Measurements from ENCODE around the gene CERS3.
"Not testable (repeated sequence)": the region's sequence is repeated elsewhere in the genome, so short reads cannot be mapped to it uniquely, and the experiment has no call there.

The CERS3 gene

GRCh38 chr15:100472736-100473135 lies 56.0 kb downstream of the CERS3 start:
- H3K27ac ChIP-seq = no peak overlapping the region
- no peak for DNase-seq (ENCODE audit: low read depth, low spot score)

DNA sequence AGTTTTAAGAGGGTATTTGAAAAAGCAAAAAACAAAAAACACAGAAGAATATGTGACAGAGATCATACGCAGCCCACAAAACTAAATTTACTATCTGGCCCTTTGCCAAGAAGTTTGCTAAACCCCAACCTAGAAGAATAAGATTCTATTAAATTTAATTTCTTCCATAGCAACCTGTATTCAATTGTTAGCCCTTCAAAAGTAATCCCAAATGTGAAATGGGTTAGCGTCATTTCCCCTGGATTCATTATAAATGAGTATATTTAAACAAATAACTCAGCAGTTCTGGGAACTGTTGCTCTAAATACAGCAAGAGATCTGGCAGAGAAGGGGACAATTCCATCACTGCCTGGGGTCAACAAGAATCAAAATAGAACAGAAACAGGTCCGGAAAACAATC lies 56.8 kb downstream of the CERS3 start:
- no peak for DNase-seq (ENCODE audit: low read depth, low spot score)
- H3K27ac ChIP-seq = no peak overlapping the region

DNA sequence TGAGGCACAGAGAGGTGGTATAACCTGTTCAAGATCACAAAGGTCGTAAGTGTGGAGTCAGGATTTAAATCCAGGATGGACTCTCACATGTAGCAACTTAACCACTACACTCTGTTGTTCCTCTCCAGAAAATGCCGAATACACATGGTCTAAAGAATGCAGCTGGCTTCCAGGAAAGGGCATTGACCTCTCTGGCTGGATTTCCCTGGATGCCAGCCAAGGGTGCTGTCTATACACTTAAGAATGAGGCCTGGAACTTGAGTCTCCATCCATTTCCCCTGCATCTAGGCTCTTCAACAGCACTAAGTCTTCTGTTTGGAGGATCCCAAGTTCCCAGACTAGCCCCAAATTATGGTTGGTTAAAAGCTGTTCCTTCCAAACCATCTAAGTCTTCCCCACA lies 60.5 kb downstream of the CERS3 start:
- no peak overlapping the region for H3K27ac ChIP-seq
- no peak for DNase-seq (ENCODE audit: low read depth, low spot score)

DNA sequence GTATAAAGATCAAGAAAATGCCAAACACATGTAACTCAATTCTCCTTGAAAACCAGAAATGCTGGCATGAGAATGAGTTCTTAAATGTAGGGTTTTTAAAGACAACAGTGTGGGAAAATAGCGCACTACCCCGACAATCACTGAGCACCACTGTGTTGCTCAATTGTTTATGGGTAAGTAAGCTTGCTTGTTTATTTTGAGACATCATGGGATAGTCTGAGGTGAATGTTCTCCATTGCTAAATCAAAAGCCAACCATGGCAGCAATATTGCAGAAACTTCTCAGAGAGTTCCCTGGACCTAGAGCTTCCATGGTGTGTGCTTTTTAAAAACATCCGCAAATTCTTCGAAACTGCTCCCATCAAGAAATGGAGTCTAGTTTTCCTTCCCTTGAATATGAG lies 62.7 kb downstream of the CERS3 start:
- no peak overlapping the region for H3K27ac ChIP-seq
- no peak for DNase-seq (ENCODE audit: low read depth, low spot score)

DNA sequence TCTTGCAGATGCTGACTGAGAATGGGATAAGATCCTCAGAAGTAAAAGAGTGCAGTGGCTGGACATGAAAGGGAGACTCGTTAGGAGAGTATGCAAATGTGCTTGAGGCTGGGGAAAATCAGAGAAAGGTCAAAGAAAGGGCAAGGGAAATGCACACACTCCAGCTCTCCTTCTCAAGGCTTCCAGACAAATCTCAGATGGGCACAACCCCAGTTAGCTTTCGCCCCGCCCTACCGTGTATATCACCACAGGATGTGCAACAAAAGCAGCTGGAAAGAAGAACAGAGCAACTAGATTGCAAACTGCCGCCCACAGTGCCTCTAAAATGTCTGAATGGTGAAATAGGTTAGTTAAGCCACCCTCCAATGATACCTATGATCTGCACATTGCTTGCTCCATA lies 63.9 kb downstream of the CERS3 start:
- no peak for DNase-seq (ENCODE audit: low read depth, low spot score)
- peak overlapping the region; percentile 54 for H3K27ac ChIP-seq

DNA sequence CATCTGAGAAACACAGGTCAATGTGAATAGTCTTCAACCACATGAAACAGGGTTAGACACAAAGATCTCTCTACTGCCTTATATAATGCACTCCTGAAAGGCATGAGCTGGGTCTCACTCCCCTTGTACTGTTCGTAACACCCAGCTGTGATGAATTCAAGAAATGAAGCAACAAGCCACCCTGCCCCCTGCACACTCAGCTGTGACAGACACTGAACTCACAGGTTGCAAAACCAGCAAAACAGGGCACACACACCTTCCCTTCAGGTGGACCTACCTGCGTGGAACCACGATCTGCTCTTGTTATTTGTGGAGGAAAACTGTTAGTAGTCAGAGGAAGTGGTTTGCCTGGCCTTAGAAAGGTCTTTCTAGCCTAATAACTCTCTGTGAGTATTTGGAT lies 64.5 kb downstream of the CERS3 start:
- DNase-seq (ENCODE audit: low read depth, low spot score) = no peak
- H3K27ac ChIP-seq = peak overlapping the region; percentile 54

DNA sequence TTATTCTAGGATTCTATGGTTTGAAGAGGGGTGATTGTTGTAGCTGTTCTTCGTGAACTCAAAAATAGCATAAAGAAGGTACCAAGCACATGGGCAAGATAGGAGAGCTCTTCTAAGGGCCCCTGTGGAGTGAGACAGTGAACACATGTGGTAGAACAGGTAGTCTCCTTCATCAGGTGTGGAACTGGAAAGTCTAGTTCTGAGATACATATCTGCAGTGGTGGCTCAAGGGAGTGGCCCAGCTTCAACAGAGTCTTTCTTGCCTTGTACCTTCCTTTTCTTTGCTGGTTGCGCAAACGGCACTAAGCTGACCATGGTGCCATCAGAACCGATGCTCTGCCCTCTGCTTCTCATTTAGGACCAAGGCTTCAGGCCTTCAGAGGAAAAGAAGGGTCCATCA lies 65.2 kb downstream of the CERS3 start:
- H3K27ac ChIP-seq = peak overlapping the region; percentile 54
- DNase-seq (ENCODE audit: low read depth, low spot score) = peak; percentile 36

DNA sequence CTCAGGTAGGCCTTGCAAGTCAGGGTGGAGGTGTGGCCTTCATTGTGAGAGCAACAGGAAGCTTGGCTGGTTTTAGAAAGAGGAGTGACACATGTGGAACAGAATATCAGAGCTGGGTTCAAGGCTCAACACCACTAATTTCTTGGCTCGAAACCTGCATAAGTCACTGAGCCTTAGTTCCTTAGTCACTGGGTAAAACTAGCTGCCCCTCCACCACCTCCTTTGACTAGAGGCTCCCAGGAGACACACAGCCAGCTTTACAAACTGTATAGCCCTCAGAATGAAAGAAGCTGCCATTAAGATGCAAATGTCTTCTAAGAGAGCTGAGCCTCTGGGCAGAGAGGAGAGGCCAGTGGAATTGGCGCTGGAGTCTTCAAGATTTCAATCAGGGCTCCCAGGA lies 67.7 kb downstream of the CERS3 start:
- no peak overlapping the region for H3K27ac ChIP-seq

GRCh38 chr15:100457201-100457600 lies 71.5 kb downstream of the CERS3 start:
- H3K27ac ChIP-seq = no peak overlapping the region
- DNase-seq (ENCODE audit: low read depth, low spot score) = no peak

More for the DNA sequence above, 67.7 kb downstream of the CERS3 start:
- DNase-seq (ENCODE audit: low read depth, low spot score) = no peak

DNA sequence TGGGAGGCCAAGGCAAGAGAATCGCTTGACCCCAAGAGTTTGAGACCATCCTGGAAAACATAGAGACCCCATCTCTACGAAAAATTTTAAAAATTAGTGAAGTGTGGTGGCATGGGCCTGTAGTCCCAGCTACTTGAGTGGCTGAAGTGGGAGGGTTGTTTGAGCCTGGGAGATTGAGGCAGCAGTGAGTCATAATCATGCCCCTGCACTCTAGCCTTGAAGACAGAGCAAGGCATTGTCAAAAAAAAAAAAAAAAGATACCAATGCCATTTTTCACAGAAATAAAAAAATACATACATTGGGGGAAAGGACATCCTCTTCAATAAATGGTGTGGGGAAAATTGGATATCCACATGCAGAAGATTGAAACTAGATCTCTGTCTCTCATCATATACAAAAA lies 74.6 kb downstream of the CERS3 start:
- no peak for DNase-seq (ENCODE audit: low read depth, low spot score)
- no peak overlapping the region for H3K27ac ChIP-seq

- DNase-seq (ENCODE audit: low read depth, low spot score) = no peak
- no peak overlapping the region for H3K27ac ChIP-seq
These were observed 80.3 kb downstream of the CERS3 start for GRCh38 chr15:100448481-100448880.

- not testable (repeated sequence) for DNase-seq (ENCODE audit: low read depth, low spot score); H3K27ac ChIP-seq
These were observed 87.7 kb downstream of the CERS3 start for GRCh38 chr15:100441063-100441462.

GRCh38 chr15:100439514-100439913 lies 89.2 kb downstream of the CERS3 start:
- DNase-seq (ENCODE audit: low read depth, low spot score) = no peak
- H3K27ac ChIP-seq = no peak overlapping the region

DNA sequence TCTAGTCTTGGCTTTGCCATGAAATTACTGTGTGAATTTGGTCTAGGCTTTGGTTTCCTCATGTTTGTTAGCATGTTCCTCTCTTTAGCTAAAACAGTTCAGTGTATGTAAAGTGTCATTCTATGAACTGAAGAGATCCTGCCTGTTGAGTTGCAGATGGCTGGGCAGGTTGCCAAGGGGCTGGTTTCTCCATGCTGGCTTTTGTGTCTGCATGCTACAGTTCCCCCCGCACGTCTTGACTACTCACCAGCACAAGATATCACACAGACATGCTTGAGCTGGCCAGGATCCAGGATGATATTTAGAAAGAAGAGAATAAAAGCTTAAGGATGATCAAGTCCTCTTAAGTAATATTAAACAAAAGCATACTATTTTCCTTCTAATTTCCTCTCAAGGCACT lies 90.2 kb downstream of the CERS3 start:
- peak; percentile 67 for DNase-seq (ENCODE audit: low read depth, low spot score)
- H3K27ac ChIP-seq = no peak overlapping the region

- DNase-seq (ENCODE audit: low read depth, low spot score) = no peak
- no peak overlapping the region for H3K27ac ChIP-seq
These were observed 91.5 kb downstream of the CERS3 start for GRCh38 chr15:100437261-100437660.

- no peak overlapping the region for H3K27ac ChIP-seq
- DNase-seq (ENCODE audit: low read depth, low spot score) = no peak
These were observed 94.2 kb downstream of the CERS3 start for GRCh38 chr15:100434561-100434960.

DNA sequence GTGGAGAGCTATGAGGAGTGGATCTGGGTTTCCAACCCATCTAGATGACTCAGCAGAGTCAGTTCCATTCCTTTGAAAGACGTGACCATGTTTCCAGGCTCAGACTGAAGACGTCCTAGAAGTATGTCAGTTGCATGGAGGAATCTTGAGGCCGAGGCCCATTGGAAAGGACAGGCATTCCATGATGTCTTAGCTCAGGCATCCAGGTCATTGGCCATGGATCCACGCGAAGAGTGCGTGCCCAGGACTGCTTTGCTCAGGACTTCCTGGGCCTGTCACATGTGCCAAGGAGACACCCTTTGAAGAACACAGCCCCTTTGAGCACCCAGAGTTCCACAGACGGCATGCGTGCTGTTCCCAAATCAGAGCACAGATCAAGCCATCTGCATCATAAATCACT lies 94.7 kb downstream of the CERS3 start:
- no peak for DNase-seq (ENCODE audit: low read depth, low spot score)
- H3K27ac ChIP-seq = no peak overlapping the region

- H3K27ac ChIP-seq = no peak overlapping the region
These were observed 95.4 kb downstream of the CERS3 start for GRCh38 chr15:100433304-100433703.

DNA sequence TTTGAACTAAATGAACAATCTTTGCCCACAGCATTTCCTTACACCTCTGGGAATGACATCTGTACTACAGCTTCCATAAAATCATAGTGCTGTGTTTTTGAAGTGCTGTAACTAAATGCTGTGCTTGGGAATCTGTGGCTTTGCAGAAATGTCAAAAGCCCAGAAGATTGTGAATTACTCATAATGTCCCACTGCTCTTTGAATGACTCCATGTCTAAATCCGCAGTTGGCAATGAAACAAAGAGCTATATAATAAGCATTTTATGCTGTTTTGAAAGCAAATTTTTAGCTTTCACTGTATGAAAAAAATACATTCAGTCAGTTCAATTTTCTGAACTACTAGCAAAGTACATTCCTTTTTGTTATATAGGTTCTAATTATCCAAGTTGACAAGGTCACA lies 98.3 kb downstream of the CERS3 start:
- no peak overlapping the region for H3K27ac ChIP-seq
- DNase-seq (ENCODE audit: low read depth, low spot score) = no peak

More at GRCh38 chr15:100433304-100433703, 95.4 kb downstream of the CERS3 start:
- DNase-seq (ENCODE audit: low read depth, low spot score) = no peak

- no peak overlapping the region for H3K27ac ChIP-seq
- DNase-seq (ENCODE audit: low read depth, low spot score) = no peak
These were observed 99.5 kb downstream of the CERS3 start for GRCh38 chr15:100429116-100429728.

GRCh38 chr15:100426937-100427336 lies 101.8 kb downstream of the CERS3 start:
- DNase-seq (ENCODE audit: low read depth, low spot score) = no peak
- H3K27ac ChIP-seq = no peak overlapping the region

- no peak for DNase-seq (ENCODE audit: low read depth, low spot score)
- H3K27ac ChIP-seq = no peak overlapping the region
These were observed 123.6 kb downstream of the CERS3 start for GRCh38 chr15:100405179-100405578.

DNA sequence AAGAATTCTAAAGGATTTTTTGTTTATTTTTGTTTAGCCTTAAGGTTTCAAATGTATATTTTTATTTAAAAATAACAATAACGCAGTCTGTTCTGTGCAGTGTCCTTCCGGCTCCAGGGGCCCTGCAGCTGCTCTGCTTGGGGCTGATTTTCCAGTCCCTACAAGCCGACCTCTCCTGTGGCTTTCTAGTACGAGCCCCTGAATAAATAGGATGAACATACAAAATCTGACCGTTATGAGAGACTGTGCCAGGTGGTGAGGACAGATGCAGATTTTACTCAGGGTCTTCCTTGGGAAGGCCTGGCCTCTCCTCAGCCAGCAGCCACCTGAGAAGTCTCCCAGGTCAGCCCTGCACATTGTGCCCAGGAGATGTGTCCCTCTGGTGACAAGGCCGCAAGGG lies 127.8 kb downstream of the CERS3 start:
- H3K27ac ChIP-seq = no peak overlapping the region
- DNase-seq (ENCODE audit: low read depth, low spot score) = no peak

All from epithelial cell of prostate (primary cell).